ENCODE measurements around the gene GJA4. TPM values are rescaled to one million over a fixed set of nuclear protein-coding genes. Genes with fewer than 3 reads are reported as not detected.

Gene GJA4
- total RNA-seq (3.8 TPM), polyA plus RNA-seq (10.0 TPM)
- long read RNA-seq, donor 1, result 0 reads
- long read RNA-seq, donor 2, transcript GJA4-201 (2 exons, 1,622 nt), result major isoform, 5 of 13 reads
- long read RNA-seq, donor 2, partial matches to known transcripts, result 8 of 13 reads
- long read RNA-seq, donor 2, other reads (novel, unspliced or antisense), result 0 of 13 reads
- long read RNA-seq, donor 3, partial matches to known transcripts, result 0 of 1 reads
- long read RNA-seq, donor 3, other reads (novel, unspliced or antisense), result 0 of 1 reads
- long read RNA-seq, donor 4, partial matches to known transcripts, result 0 of 1 reads
- long read RNA-seq, donor 4, other reads (novel, unspliced or antisense), result 0 of 1 reads
- long read RNA-seq, donor 5, partial matches to known transcripts, result 0 of 3 reads
- long read RNA-seq, donor 5, other reads (novel, unspliced or antisense), result 0 of 3 reads
- long read RNA-seq, donor 6, partial matches to known transcripts, result 0 of 1 reads
- long read RNA-seq, donor 6, other reads (novel, unspliced or antisense), result 0 of 1 reads
- long read RNA-seq, donor 7, partial matches to known transcripts, result 0 of 1 reads
- long read RNA-seq, donor 7, other reads (novel, unspliced or antisense), result 0 of 1 reads
- long read RNA-seq, donor 8, partial matches to known transcripts, result 0 of 2 reads
- long read RNA-seq, donor 8, other reads (novel, unspliced or antisense), result 0 of 2 reads
- long read RNA-seq, donor 9, result 0 reads
- long read RNA-seq, donor 10, partial matches to known transcripts, result 0 of 1 reads
- long read RNA-seq, donor 10, other reads (novel, unspliced or antisense), result 0 of 1 reads

- Histone ChIP-seq H3K27me3 (ENCODE audit: control insufficient read depth in 2 of 2, insufficient read depth in 1 of 2, low read length in 1 of 2) (peaks cover 13 to 47% of the 10 kb centered on the region in 2 donors), H3K36me3 (ENCODE audit: control insufficient read depth in 2 of 2, insufficient read depth in 2 of 2, low read length in 1 of 2) (no peaks in the 10 kb centered on the region), H3K27ac (ENCODE audit: low read depth in 1 of 2, low read length in 1 of 2) (peak within 1 kb of the TSS in 1 of 2 donors; percentile 11), H3K4me1 (ENCODE audit: control insufficient read depth in 2 of 2, insufficient read depth in 2 of 2, low read length in 2 of 2) (peaks cover 0 to 5% of the 10 kb centered on the region in 2 donors), H3K9me3 (ENCODE audit: control insufficient read depth in 2 of 2, insufficient read depth in 1 of 2, low read length in 1 of 2) (peaks cover 0 to 2% of the 10 kb centered on the region in 2 donors), H3K4me3 (ENCODE audit: low read length in 2 of 2) (peak within 1 kb of the TSS in 1 of 2 donors; percentile 27)
- WGBS, result 15% methylated on average over 45 of the region's 45 CpGs
- no peak for DNase-seq (ENCODE audit: low read depth in 6 of 9, low spot score in 9 of 9)
These were observed at the start of gene GJA4 for GRCh38 chr1:34792868-34793727. Gene GJA4, plus strand, starts transcription at chr1:34792999. Its CDS starts 1,215 bp downstream, at chr1:34794214.

DNA sequence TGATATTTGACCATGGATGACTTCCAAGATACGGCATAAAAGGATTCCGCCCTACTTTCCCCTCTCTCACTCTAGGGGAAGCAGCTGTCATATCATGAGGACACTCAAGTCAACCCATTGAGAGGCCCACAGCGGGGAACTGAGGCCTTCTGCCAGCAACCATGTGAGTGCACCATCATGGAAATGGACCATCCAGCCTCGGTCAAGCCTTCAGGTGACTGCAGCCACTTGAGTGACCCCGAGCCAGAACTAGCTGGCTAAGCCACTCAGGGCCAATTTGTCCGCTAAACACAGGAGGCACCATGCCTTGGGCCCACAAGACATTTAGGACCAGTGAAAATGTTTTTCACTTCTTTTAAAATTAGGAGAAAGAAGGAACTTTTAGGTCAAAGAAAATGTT is 49.0 kb upstream of the GJA4 start:
- DNase-seq (ENCODE audit: low read depth in 6 of 9, low spot score in 9 of 9), result no peak
- Histone ChIP-seq H3K4me1 (ENCODE audit: control insufficient read depth in 2 of 2, insufficient read depth in 2 of 2, low read length in 2 of 2) (no peaks in the 10 kb centered on the region), H3K27ac (ENCODE audit: low read depth in 1 of 2, low read length in 1 of 2) (no peak overlapping the region), H3K36me3 (ENCODE audit: control insufficient read depth in 2 of 2, insufficient read depth in 2 of 2, low read length in 1 of 2) (no peaks in the 10 kb centered on the region), H3K4me3 (ENCODE audit: low read length in 2 of 2) (no peak overlapping the region), H3K27me3 (ENCODE audit: control insufficient read depth in 2 of 2, insufficient read depth in 1 of 2, low read length in 1 of 2) (peaks cover 0 to 3% of the 10 kb centered on the region in 2 donors), H3K9me3 (ENCODE audit: control insufficient read depth in 2 of 2, insufficient read depth in 1 of 2, low read length in 1 of 2) (no peaks in the 10 kb centered on the region)
- WGBS, result 82% methylated on average over 6 of the region's 6 CpGs

DNA sequence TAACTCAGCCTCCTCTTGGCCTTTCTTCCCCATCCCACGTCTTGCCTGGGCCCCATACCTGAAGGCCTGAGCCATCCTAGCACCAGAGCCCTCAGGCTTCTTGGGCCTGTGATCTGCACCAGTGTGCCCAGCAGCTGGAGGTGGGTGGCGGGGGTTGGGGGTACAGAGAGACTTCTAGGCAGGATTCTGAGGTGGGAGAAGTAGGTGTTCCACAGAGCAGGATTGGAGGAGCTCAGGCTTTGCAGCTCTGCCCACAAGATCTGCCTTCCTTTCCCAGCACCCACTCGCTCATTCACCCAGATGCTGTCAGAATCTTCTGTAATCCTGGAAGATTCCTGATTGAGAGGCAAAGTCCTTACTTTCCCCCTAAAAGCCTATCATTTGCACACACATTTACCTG is 47.9 kb upstream of the GJA4 start:
- Histone ChIP-seq H3K4me1 (ENCODE audit: control insufficient read depth in 2 of 2, insufficient read depth in 2 of 2, low read length in 2 of 2) (no peaks in the 10 kb centered on the region), H3K9me3 (ENCODE audit: control insufficient read depth in 2 of 2, insufficient read depth in 1 of 2, low read length in 1 of 2) (no peaks in the 10 kb centered on the region), H3K27me3 (ENCODE audit: control insufficient read depth in 2 of 2, insufficient read depth in 1 of 2, low read length in 1 of 2) (peaks cover 0 to 3% of the 10 kb centered on the region in 2 donors), H3K4me3 (ENCODE audit: low read length in 2 of 2) (no peak overlapping the region), H3K27ac (ENCODE audit: low read depth in 1 of 2, low read length in 1 of 2) (no peak overlapping the region), H3K36me3 (ENCODE audit: control insufficient read depth in 2 of 2, insufficient read depth in 2 of 2, low read length in 1 of 2) (no peaks in the 10 kb centered on the region)
- no peak for DNase-seq (ENCODE audit: low read depth in 6 of 9, low spot score in 9 of 9)
- WGBS, result 82% methylated on average over 3 of the region's 3 CpGs

DNA sequence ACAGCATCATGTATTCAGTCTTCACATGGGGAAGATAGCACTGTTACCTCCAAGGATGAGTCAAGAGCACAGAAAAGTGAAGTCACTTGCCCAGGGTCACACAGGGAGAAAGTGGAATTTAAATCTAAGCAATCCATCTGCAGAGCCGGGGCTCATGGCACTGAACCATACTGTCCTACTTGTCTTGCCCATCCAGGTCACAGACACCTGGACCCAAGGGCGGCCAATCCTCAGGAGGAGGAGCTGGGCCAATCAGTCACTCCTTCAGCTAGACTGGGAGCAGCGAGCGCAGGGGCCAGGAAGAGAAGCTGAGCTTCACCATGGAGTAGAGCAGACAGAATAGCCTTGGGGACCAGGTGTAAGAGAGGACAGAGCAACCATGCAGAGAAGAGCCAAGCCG is 47.1 kb upstream of the GJA4 start:
- no peaks in the 10 kb centered on the region for H3K9me3 ChIP-seq (ENCODE audit: control insufficient read depth in 2 of 2, insufficient read depth in 1 of 2, low read length in 1 of 2)
- H3K4me1 ChIP-seq (ENCODE audit: control insufficient read depth in 2 of 2, insufficient read depth in 2 of 2, low read length in 2 of 2), result no peaks in the 10 kb centered on the region
- no peak for DNase-seq (ENCODE audit: low read depth in 6 of 9, low spot score in 9 of 9)
- peaks cover 0 to 3% of the 10 kb centered on the region in 2 donors for H3K27me3 ChIP-seq (ENCODE audit: control insufficient read depth in 2 of 2, insufficient read depth in 1 of 2, low read length in 1 of 2)
- no peak overlapping the region for H3K4me3 ChIP-seq (ENCODE audit: low read length in 2 of 2)
- WGBS, result 95% methylated on average over 5 of the region's 5 CpGs
- no peak overlapping the region for H3K27ac ChIP-seq (ENCODE audit: low read depth in 1 of 2, low read length in 1 of 2)
- no peaks in the 10 kb centered on the region for H3K36me3 ChIP-seq (ENCODE audit: control insufficient read depth in 2 of 2, insufficient read depth in 2 of 2, low read length in 1 of 2)

DNA sequence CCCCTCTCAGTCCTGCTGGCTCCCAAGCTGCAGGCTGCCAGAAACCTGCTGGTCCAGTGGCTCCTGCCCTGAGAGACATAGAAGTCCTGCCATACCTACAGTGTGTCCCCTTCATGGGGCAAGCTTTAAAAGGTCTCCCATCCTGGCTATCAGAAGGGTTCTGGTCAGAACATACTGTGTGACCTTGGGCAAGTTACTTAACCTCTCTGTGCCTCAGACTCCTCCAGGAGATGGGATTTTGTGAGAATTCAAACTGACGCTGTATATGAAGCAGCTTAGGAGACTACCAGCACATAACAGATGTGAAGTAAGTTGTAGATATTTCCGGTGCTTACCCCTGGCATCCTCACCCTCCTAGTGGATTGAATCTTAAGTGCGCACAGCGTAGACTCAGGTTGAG is 46.7 kb upstream of the GJA4 start:
- Histone ChIP-seq H3K36me3 (ENCODE audit: control insufficient read depth in 2 of 2, insufficient read depth in 2 of 2, low read length in 1 of 2) (no peaks in the 10 kb centered on the region), H3K27me3 (ENCODE audit: control insufficient read depth in 2 of 2, insufficient read depth in 1 of 2, low read length in 1 of 2) (peaks cover 0 to 3% of the 10 kb centered on the region in 2 donors), H3K4me1 (ENCODE audit: control insufficient read depth in 2 of 2, insufficient read depth in 2 of 2, low read length in 2 of 2) (no peaks in the 10 kb centered on the region), H3K27ac (ENCODE audit: low read depth in 1 of 2, low read length in 1 of 2) (no peak overlapping the region), H3K4me3 (ENCODE audit: low read length in 2 of 2) (no peak overlapping the region), H3K9me3 (ENCODE audit: control insufficient read depth in 2 of 2, insufficient read depth in 1 of 2, low read length in 1 of 2) (no peaks in the 10 kb centered on the region)
- 97% methylated on average over 4 of the region's 4 CpGs for WGBS
- no peak for DNase-seq (ENCODE audit: low read depth in 6 of 9, low spot score in 9 of 9)

- WGBS, result 88% methylated on average over 18 of the region's 18 CpGs
- H3K27ac ChIP-seq (ENCODE audit: low read depth in 1 of 2, low read length in 1 of 2), result no peak overlapping the region
- no peak overlapping the region for H3K4me3 ChIP-seq (ENCODE audit: low read length in 2 of 2)
- H3K4me1 ChIP-seq (ENCODE audit: control insufficient read depth in 2 of 2, insufficient read depth in 2 of 2, low read length in 2 of 2), result no peaks in the 10 kb centered on the region
- peaks cover 0 to 2% of the 10 kb centered on the region in 2 donors for H3K27me3 ChIP-seq (ENCODE audit: control insufficient read depth in 2 of 2, insufficient read depth in 1 of 2, low read length in 1 of 2)
- no peaks in the 10 kb centered on the region for H3K36me3 ChIP-seq (ENCODE audit: control insufficient read depth in 2 of 2, insufficient read depth in 2 of 2, low read length in 1 of 2)
- H3K9me3 ChIP-seq (ENCODE audit: control insufficient read depth in 2 of 2, insufficient read depth in 1 of 2, low read length in 1 of 2), result no peaks in the 10 kb centered on the region
- DNase-seq (ENCODE audit: low read depth in 6 of 9, low spot score in 9 of 9), result no peak
These were observed 45.8 kb upstream of the GJA4 start for GRCh38 chr1:34746785-34747637.

DNA sequence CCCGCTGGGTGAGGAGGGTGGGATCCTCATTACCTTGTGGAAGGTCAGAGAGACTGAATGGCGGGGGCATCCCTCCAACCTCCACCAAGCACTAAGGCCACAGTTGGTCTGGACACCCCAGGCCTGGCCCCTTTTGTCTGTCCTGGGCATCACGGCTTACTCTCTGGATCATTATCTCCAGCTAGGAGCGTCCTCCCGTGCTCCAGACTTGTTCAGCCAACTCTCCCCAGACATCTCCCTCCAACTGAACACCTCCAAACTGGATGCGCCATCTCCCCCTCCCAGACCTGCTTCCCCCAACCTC is 45.2 kb upstream of the GJA4 start:
- Histone ChIP-seq H3K4me1 (ENCODE audit: control insufficient read depth in 2 of 2, insufficient read depth in 2 of 2, low read length in 2 of 2) (no peaks in the 10 kb centered on the region), H3K36me3 (ENCODE audit: control insufficient read depth in 2 of 2, insufficient read depth in 2 of 2, low read length in 1 of 2) (no peaks in the 10 kb centered on the region), H3K27me3 (ENCODE audit: control insufficient read depth in 2 of 2, insufficient read depth in 1 of 2, low read length in 1 of 2) (no peaks in the 10 kb centered on the region), H3K27ac (ENCODE audit: low read depth in 1 of 2, low read length in 1 of 2) (no peak overlapping the region), H3K4me3 (ENCODE audit: low read length in 2 of 2) (no peak overlapping the region), H3K9me3 (ENCODE audit: control insufficient read depth in 2 of 2, insufficient read depth in 1 of 2, low read length in 1 of 2) (no peaks in the 10 kb centered on the region)
- 93% methylated on average over 6 of the region's 6 CpGs for WGBS
- DNase-seq (ENCODE audit: low read depth in 6 of 9, low spot score in 9 of 9), result no peak

DNA sequence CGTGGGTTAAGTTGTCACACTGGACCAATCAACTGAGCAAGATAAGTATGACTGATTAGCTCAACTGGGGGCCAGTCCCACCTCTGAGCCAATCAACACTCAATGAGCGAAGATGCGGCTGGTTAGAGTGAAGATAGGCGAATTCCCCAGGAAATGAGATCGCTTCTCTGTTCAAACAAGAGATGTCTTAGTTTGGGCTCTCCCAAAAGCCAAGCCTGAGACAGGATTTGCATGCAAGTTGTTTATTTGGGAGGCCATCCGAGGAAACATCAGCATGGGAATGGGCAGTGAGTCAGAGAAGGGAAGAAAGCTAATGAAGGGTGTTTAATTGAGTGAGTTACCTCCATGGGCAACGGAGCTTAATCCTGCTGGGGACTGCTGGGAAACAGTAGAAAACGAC is 42.8 kb upstream of the GJA4 start:
- WGBS, result 81% methylated on average over 8 of the region's 8 CpGs
- Histone ChIP-seq H3K4me1 (ENCODE audit: control insufficient read depth in 2 of 2, insufficient read depth in 2 of 2, low read length in 2 of 2) (peaks cover 0 to 7% of the 10 kb centered on the region in 2 donors), H3K36me3 (ENCODE audit: control insufficient read depth in 2 of 2, insufficient read depth in 2 of 2, low read length in 1 of 2) (no peaks in the 10 kb centered on the region), H3K27me3 (ENCODE audit: control insufficient read depth in 2 of 2, insufficient read depth in 1 of 2, low read length in 1 of 2) (no peaks in the 10 kb centered on the region), H3K4me3 (ENCODE audit: low read length in 2 of 2) (no peak overlapping the region), H3K27ac (ENCODE audit: low read depth in 1 of 2, low read length in 1 of 2) (no peak overlapping the region), H3K9me3 (ENCODE audit: control insufficient read depth in 2 of 2, insufficient read depth in 1 of 2, low read length in 1 of 2) (no peaks in the 10 kb centered on the region)
- DNase-seq (ENCODE audit: low read depth in 6 of 9, low spot score in 9 of 9), result no peak

Data from thymus (tissue), 14 donors.